Measurements from ENCODE around the gene ALAS2.
A peak's percentile ranks its signal among the peaks of the same experiment; 100 is the strongest.
"Not testable (repeated sequence)": the region's sequence is repeated elsewhere in the genome, so short reads cannot be mapped to it uniquely, and the experiment has no call there.

ALAS2 gene

GRCh38 chrX:55005256-55005655 is 25.5 kb downstream of the ALAS2 start:
- no peak for DNase-seq (ENCODE audit: low read depth)

- DNase-seq (ENCODE audit: low read depth): no peak
Measured at GRCh38 chrX:55004231-55004630, 26.5 kb downstream of the ALAS2 start.

DNA sequence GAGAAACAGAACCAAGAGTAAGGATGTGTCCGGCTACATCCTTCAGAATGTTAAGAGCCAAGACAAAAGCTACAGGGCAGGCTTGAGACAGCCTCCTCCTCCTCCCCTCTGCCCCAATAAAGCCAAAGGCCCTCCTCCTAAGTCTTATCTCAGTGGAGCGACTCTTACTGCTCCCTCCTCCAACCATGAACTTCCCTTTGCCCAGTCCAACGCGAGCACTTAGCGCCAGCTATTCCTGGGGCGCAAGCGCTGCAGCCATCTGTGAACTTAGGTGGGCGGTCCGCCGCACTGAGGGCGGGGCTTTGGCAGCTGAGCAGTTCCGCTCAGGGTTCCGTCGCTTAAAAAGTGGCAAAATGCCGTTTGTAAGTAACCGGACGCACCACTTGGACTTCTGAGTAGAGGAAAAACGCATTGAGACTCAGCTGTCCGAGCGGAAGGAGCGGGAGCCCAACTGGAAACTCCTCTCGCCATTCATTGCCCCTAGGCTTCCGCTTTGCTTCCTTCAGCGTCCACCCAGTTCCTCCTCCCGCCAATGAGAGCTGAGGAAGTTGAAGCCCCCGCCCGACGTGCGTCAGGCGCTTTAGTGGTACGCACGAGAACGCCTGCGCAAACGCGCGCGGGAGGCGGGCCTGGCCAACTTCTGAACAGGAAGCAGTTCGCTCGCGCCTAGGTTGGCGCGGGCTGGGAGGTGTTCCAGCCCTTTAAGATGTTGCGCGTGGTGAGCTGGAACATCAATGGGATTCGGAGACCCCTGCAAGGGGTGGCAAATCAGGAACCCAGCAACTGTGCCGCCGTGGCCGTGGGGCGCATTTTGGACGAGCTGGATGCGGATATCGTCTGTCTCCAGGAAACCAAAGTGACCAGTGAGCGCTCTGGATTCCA is 30.8 kb downstream of the ALAS2 start, which contains the start of gene APEX2:
Gene APEX2 (plus strand): TSS at position 647 of the 882 bp plus-strand sequence. CDS start 60 bp downstream, at position 707.
- DNase-seq (ENCODE audit: low read depth): peak; percentile 69

DNA sequence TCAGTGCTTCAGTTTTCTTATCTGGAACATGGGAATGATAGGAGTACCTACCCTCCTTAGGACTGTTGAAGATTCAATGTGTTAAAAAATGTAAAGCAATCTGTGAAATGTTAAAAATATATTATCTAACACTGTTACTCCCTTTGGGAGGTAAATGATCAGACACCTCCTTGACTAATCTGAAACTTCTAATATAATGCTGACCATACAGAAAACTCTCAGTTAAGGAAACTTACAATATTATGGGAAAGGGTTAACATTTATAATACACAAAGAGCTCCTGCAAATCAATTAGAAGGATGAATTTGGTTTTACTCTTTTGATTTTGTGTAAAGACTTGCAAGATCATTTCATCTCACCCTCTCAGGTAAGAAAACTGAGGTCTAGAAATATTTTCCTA is 35.2 kb downstream of the ALAS2 start:
- DNase-seq (ENCODE audit: low read depth): no peak

DNA sequence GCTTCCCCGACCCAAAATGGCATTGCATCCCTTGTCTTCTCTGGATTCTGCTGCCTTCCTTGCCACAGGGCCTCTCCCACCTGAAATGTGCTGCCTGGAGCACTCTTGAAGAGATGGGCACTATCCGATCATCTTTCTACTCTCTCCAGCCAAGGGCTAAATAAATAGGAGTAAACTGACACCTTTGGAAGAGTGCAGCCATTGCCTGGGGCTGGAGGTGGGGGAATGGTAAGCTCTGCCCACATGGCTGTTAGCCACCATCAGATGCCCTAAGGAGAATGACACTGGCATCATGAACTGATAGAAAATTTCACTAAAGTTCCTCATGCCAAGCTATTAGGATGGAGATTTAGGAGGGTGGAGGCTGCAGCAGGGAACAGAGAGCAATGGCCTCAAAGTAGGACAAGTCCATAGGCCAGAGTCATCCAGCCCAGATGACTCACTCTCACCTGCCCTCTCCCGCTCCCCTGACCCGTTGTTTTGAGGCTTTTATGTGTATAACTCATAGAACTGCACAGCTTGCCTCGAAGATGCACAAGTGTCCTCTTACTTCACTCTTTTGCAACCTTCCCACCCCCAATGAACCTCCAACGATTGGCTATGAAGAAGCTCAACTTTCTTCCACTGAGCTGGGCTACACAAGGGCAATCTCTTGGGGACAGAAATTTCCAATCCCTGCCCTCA is 36.0 kb downstream of the ALAS2 start:
- DNase-seq (ENCODE audit: low read depth): no peak

GRCh38 chrX:54994099-54994498 is 36.7 kb downstream of the ALAS2 start, which contains the start of gene PFKFB1:
Gene PFKFB1, minus strand, starts transcription at chrX:54994188. Its CDS starts 181 bp downstream, at chrX:54994007.
- DNase-seq (ENCODE audit: low read depth): no peak

DNA sequence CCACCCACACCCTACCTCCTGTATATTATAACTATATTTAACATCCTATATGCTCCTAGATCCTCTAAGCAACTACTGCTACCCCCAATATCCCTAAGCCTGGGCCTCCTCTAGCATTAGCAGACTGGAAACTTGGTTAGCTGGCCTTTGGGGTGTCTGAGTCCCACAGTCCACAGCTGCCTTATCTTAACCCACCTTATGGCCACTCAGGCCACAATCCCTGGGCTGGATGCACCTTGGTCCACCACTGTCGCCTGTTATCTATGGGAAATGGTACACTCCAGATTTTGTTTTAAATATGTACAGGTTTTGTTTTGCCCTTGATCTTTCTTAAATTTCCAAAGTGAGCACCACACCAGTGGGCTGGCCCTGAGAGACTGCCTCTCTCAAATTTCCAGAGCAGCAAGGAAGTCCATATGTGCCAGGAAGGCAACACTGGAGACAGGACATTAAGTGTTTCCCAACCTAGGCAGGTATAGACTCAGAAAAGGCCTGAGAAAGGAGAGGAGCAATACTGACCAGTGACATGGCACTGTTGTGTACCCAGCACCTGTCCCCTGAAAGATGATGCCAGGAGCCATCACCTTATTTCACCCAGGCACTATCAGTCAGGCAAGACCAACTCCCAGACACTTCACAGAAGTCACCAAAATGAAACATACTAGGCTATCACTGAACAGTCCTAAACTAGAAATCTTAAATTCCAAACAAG is 37.7 kb downstream of the ALAS2 start:
- DNase-seq (ENCODE audit: low read depth): no peak

DNA sequence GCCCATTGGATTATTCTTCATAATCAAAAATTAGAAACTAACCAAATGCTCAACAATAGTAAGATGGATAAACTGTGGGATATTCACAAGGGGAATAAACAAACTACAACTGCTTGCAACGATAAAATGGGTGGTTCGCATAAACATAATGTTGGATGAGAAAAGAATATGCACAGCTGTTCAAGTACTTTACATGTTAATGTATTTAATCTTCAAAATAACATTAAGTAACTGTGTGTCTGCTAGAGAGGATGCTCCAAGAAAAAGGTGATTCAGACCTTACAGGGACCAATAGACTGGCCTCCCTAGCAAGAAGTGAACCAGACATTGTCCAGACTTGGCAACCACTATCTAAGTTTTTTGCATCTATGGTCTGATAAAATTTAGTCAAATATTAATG is 39.1 kb downstream of the ALAS2 start:
- no peak for DNase-seq (ENCODE audit: low read depth)

DNA sequence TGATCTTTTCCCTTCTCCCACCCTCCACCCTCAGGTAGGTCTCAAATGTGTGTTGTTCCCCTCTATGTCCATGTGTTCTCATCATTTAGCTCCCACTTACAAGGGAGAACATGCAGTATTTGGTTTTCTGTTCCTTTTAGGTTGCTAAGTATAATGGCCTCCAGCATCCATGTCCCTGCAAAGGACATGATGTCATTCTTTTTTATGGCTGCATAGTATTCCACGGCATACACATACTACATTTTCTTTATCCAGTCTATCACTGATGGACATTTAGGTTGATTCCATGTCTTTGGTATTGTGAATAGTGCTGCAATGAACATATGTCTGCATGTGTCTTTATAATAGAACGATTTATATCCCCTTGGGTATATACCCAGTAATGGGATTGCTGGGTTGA is 47.5 kb downstream of the ALAS2 start:
- not testable (repeated sequence) for DNase-seq (ENCODE audit: low read depth)

GRCh38 chrX:54980334-54980733 is 50.4 kb downstream of the ALAS2 start:
- no peak for DNase-seq (ENCODE audit: low read depth)

- no peak for DNase-seq (ENCODE audit: low read depth)
Measured at GRCh38 chrX:54979432-54979831, 51.3 kb downstream of the ALAS2 start.

- DNase-seq (ENCODE audit: low read depth): no peak
Measured at GRCh38 chrX:54978448-54978847, 52.3 kb downstream of the ALAS2 start.

GRCh38 chrX:54977387-54977786 is 53.4 kb downstream of the ALAS2 start:
- DNase-seq (ENCODE audit: low read depth): no peak

DNA sequence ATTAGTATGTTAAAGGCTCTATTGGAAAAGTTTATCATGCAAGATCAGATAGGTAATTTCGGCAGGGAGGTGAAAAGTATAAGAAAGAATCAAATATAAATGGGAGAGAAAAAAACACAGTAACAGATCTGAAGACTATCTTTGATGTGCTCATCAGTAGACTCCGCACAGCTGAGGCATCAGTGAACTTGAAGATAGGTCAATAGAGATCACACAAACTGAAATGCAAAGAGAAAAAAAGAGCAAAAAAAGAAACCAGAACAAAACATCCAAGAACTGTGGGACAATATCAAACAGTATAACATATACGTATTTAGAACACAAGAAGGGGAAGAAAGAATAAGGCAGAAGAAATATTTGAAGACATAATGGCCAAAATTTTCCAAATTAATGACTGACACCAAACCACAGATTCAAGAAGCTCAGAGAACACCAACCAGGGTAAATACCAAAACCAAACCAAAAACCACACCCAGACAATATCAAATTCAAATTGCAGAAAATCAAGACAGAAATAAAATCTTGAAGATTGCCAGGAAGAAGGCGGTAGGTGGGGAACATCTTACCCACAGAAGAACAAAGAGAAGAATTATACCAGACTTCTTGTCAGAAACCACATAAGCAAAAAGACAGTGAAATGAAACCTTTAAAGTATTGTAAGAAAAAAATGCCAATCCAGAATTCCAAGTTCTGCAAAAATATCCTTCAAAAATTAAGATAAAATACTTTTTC is 65.8 kb downstream of the ALAS2 start:
- DNase-seq (ENCODE audit: low read depth): no peak

DNA sequence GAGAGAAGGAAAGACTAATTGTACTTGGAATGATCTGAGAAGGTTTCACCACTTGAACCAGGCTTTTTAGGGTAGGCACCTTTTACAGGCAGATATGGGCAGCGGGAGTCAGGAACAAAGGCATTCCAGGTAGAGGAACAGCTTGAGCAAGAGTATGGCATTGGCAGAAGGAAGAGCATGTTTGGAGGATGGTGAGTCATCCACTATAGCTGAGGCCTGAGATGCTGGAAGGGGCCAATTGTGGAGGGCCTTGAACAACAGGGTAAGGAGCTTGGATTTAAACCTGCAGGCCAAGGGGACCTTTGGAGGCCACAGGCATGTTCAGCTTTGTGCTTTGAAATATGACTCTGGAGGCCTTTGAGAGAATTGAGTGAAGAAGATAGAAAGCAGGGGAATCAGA is 69.0 kb downstream of the ALAS2 start:
- DNase-seq (ENCODE audit: low read depth): no peak
